Psoas muscle (tissue), 8 donors: ENCODE results near the gene ALKAL2. TPM values are rescaled to one million over a fixed set of nuclear protein-coding genes. Genes with fewer than 3 reads are reported as not detected.

Experiments used
- ATAC-seq, 4 donors: fragments of 200-7000 bp; cut with Tn5 transposase; one replicate each; pipeline ENCODE4 v1.9.1; 2020; ENCODE audit warnings: moderate library complexity in 3 of 4, mild to moderate bottlenecking in 2 of 4
- DNase-seq, 2 donors: peaks; one replicate each; pipeline ENCODE4 v3.0.0-alpha.2; 2020
- H3K27ac ChIP-seq: fragments of 200-600 bp; one replicate; pipeline ENCODE4 v1.8.0; 2022
- H3K27me3 ChIP-seq, 3 donors: fragments of 200-600 bp in 1 of 3; one replicate each; pipeline versions ENCODE4 v1.6.1 to v1.8.0; 2013 to 2022; ENCODE audit warnings: low read length in 2 of 3, mild to moderate bottlenecking in 2 of 3, moderate library complexity in 1 of 3; ENCODE audit not compliant: insufficient read depth in 3 of 3
- H3K36me3 ChIP-seq, 2 donors: fragments of 200-600 bp in 1 of 2; one replicate each; pipeline versions ENCODE4 v1.6.1 to v1.8.0; 2013 to 2022; ENCODE audit warnings: low read depth in 1 of 2, mild to moderate bottlenecking in 1 of 2, moderate library complexity in 1 of 2; ENCODE audit not compliant: insufficient read depth in 1 of 2
- H3K4me1 ChIP-seq: fragments of 200-600 bp; one replicate; pipeline ENCODE4 v1.8.0; 2022
- H3K4me3 ChIP-seq: fragments of 200-600 bp; one replicate; pipeline ENCODE4 v1.8.0; 2022; ENCODE audit warnings: mild to moderate bottlenecking
- H3K9me3 ChIP-seq: fragments of 200-600 bp; one replicate; pipeline ENCODE4 v1.8.0; 2022
- WGBS, 3 donors: extraction: QIAGEN DNeasy Blood & Tissue Kit; methylation state at CpG; one replicate each; pipeline versions ENCODE4 v1.1.6 to v1.1.7; 2013; 5-methylcytosine and 5-hydroxymethylcytosine counted together
- intact Hi-C, 2 donors: fragments of 100-400 bp; cut with DNase I; formaldehyde crosslinking; loops; one replicate each; pipeline versions ENCODE4 v1.11.0 to v1.14.2; 2022
- polyA plus RNA-seq, 3 donors: library from polyadenylated mRNA; stranded (reverse); fragments of 200-250 nt; gene quantifications; one replicate each; pipeline ENCODE4 v1.2.3, GENCODE V29; 2013
- total RNA-seq, 4 donors: library from RNA; stranded (reverse); fragmentation: NEBNext Ultra II Directional in 2 of 4; extraction: Animal tissue kit (Norgen Biotek cat#: 25700) in 2 of 4; gene quantifications; one replicate each; pipeline versions ENCODE4 v1.2.1 to v1.2.4, GENCODE V29; 2021 to 2023
- TF ChIP-seq, protein P1 (sequence below): fragments of 200-600 bp; IDR thresholded peaks from one replicate; pipeline ENCODE4 v1.8.0; 2022; ENCODE audit warnings: antibody characterized with exemption
- donor health status: healthy with polysubstance abuse.
- donor health status: DM: no; HTN: no; CAD: no; lungs with moderate emphysema.
- donor health status: Bipolar disorder and iron deficiency.
- donor health status: healthy.
- donor health status: DM: yes; HTN: yes; CAD: no.
- donor health status: DM: no; HTN: no; CAD: no.
- donor health status: DM: no; HTN: no; CAD: no.
- donor health status: DM: yes; HTN: yes; CAD: no.

ALKAL2 gene
- total and polyA plus RNA-seq, 7 donors: 0.26 to 1.1 (median 0.42) TPM; not detected in 3

DNA sequence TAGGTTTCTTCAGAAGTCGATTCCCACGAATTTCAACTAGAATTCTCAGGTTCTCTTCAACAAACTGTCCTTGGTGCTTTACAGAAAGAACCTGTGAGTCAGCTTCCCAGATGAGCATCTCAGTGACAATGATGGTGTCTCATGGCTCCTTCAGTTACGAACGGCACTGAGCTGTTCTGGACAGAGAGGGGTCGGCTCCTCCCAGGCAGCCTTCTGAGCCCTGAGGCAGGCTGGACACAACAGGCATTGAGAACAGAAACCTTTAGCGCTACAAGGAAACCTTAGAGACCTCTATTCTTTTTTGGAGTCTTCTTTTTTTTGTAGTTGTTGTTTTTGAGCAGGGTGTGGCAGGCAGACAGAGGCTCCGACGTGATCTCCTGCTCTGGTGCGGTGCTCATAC lies 35.1 kb upstream of the ALKAL2 start:
- TF ChIP-seq, protein P1, sequence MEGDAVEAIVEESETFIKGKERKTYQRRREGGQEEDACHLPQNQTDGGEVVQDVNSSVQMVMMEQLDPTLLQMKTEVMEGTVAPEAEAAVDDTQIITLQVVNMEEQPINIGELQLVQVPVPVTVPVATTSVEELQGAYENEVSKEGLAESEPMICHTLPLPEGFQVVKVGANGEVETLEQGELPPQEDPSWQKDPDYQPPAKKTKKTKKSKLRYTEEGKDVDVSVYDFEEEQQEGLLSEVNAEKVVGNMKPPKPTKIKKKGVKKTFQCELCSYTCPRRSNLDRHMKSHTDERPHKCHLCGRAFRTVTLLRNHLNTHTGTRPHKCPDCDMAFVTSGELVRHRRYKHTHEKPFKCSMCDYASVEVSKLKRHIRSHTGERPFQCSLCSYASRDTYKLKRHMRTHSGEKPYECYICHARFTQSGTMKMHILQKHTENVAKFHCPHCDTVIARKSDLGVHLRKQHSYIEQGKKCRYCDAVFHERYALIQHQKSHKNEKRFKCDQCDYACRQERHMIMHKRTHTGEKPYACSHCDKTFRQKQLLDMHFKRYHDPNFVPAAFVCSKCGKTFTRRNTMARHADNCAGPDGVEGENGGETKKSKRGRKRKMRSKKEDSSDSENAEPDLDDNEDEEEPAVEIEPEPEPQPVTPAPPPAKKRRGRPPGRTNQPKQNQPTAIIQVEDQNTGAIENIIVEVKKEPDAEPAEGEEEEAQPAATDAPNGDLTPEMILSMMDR: no peak
- Histone ChIP-seq H3K4me3 (no peak overlapping the region), H3K36me3 (no peaks in the 10 kb centered on the region), H3K9me3 (no peaks in the 10 kb centered on the region), H3K4me1 (no peaks in the 10 kb centered on the region), H3K27me3 (peaks cover 0 to 3% (median 2%) of the 10 kb centered on the region in 3 donors), H3K27ac (no peak overlapping the region)
- 80 to 83% (median 82%) methylated on average over 9 of the region's 9 CpGs for WGBS, 3 donors
- ATAC-seq: no peak
- intact Hi-C loops: no loop called here
- DNase-seq: no peak

DNA sequence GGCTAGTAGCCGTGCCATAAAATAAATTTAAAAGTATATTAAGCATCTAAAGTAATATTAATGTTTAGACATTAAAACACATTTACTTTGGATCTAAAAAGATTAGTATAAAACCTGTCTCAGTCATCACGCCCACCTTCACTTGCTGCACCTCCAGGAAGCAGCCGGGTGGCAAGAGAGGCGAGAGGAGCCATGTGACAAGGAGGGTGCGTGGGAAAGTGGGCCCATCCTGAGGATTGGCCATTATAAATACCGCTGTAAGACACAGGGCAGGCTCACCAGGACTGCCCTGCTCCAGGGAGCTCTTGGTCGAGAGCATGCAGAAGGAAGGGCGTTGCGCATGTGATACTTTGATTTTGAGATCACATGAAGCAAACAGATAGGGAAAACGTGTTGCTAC lies 34.4 kb upstream of the ALKAL2 start:
- 72 to 79% (median 78%) methylated on average over 10 of the region's 10 CpGs for WGBS, 3 donors
- intact Hi-C loops: no loop called here

DNA sequence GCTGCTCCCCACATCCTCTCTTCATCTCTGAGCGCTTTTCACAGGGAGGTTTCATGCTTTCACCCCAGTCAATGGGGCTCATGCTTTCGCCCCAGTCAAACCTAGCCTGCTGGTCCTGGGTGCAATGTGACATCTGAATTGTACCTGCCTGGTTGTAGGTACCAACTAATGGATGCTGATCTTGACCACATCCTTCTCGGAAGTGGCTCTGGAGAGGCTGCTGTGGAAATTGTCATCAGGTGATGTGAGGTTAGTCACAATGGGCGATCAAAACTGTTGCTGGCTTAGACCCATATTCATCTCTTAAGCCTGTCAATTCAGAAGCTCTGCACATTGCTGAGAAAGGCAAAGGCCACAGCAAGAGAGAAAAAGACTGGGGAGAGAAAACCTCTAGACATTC lies 32.7 kb upstream of the ALKAL2 start:
- DNase-seq (no peak), ATAC-seq (no peak)
- no peaks in the 10 kb centered on the region for H3K9me3 ChIP-seq
- no peaks in the 10 kb centered on the region for H3K4me1 ChIP-seq
- H3K36me3 ChIP-seq: no peaks in the 10 kb centered on the region
- TF ChIP-seq, protein P1: no peak
- intact Hi-C loops: no loop called here
- H3K27ac ChIP-seq: no peak overlapping the region
- 78 to 87% (median 86%) methylated on average over 4 of the region's 4 CpGs for WGBS, 3 donors
- H3K27me3 ChIP-seq: peaks cover 2 to 3% (median 3%) of the 10 kb centered on the region in 3 donors
- H3K4me3 ChIP-seq: no peak overlapping the region

More for the DNA sequence above, 34.4 kb upstream of the ALKAL2 start:
- Histone ChIP-seq H3K4me3 (no peak overlapping the region), H3K36me3 (no peaks in the 10 kb centered on the region), H3K27ac (no peak overlapping the region), H3K4me1 (no peaks in the 10 kb centered on the region), H3K27me3 (peaks cover 0 to 3% (median 2%) of the 10 kb centered on the region in 3 donors), H3K9me3 (no peaks in the 10 kb centered on the region)
- DNase-seq: no peak
- TF ChIP-seq, protein P1: no peak
- no peak for ATAC-seq

DNA sequence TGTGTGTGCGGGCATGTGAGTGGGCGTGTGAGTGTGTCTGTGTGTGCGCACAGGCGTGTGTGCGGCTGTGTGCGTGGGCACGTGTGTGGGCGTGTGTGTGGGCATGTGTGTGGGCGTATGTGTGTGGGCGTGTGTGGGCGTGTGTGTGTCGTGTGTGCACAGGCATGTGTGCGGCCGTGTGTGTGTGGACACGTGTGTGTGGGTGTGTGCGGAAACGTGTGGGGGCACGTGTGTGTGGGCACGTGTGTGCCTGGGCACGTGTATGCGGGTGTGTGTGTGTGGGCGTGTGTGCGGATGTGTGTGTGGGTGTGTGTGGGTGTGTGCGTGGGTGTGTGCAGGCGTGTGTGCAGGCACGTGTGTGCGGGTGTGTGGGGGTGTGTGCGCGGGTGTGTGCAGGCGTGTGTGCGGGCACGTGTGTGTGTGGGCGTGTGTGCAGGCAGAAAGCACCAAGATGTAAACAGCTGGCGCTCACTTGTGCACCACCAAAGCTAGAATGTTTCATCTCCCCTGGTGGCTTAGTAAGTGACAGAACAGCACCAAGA lies 31.2 kb upstream of the ALKAL2 start:
- no peak overlapping the region for H3K4me3 ChIP-seq
- H3K27me3 ChIP-seq: peaks cover 0 to 8% (median 2%) of the 10 kb centered on the region in 3 donors
- H3K9me3 ChIP-seq: no peaks in the 10 kb centered on the region
- no peak overlapping the region for H3K27ac ChIP-seq
- ATAC-seq (peak in 1 of 4 donors; percentile 30), DNase-seq (no peak)
- intact Hi-C loops: no loop called here
- H3K36me3 ChIP-seq: no peaks in the 10 kb centered on the region
- WGBS, 3 donors: 90% methylated on average over 34 of the region's 34 CpGs
- no peaks in the 10 kb centered on the region for H3K4me1 ChIP-seq
- TF ChIP-seq, protein P1: no peak
